Gastrocnemius medialis (tissue), 4 donors: ENCODE results near the gene SCP2. TPM values are rescaled to one million over a fixed set of nuclear protein-coding genes. Genes with fewer than 3 reads are reported as not detected.
A peak's percentile ranks its signal among the peaks of the same experiment; 100 is the strongest.

ENCODE experiments used
- ATAC-seq, 2 donors: fragments of 150-250 bp; one replicate each; pipeline ENCODE4 v1.9.1; 2016
- DNase-seq, 2 donors: peaks; one replicate each; pipeline ENCODE4 v3.0.0-alpha.2; 2019
- H3K27ac ChIP-seq, 4 donors: fragments of 200-600 bp; sonication (generic); 1 replicate in 1 of 4; 2 replicates in 3 of 4; pipeline ENCODE4 v1.5.1; 2016 to 2018; ENCODE audit warnings: mild to moderate bottlenecking in 2 of 4, moderate library complexity in 1 of 4
- H3K27me3 ChIP-seq, 3 donors: fragments of 200-600 bp; sonication (generic) in 2 of 3; 1 replicate in 1 of 3; 2 replicates in 2 of 3; pipeline versions ENCODE4 v1.5.1 to v1.6.0; 2016 to 2019; ENCODE audit warnings: mild to moderate bottlenecking in 1 of 3, moderate library complexity in 1 of 3
- H3K36me3 ChIP-seq, 2 donors: fragments of 200-600 bp; sonication (generic) in 1 of 2; one replicate each; pipeline ENCODE4 v1.5.1; 2017 to 2018
- H3K4me1 ChIP-seq, 2 donors: fragments of 200-600 bp; sonication (generic) in 1 of 2; one replicate each; pipeline ENCODE4 v1.5.1; 2016 to 2017; ENCODE audit warnings: mild to moderate bottlenecking in 2 of 2
- H3K4me3 ChIP-seq, 4 donors: fragments of 200-600 bp; sonication (generic) in 3 of 4; 1 replicate in 1 of 4; 2 replicates in 3 of 4; pipeline ENCODE4 v1.5.1; 2016 to 2019; ENCODE audit warnings: mild to moderate bottlenecking in 2 of 4
- H3K9me3 ChIP-seq, 3 donors: fragments of 200-600 bp; sonication (generic) in 2 of 3; 1 replicate in 1 of 3; 2 replicates in 2 of 3; pipeline ENCODE4 v1.5.1; 2016 to 2019
- CTCF ChIP-seq, 5 experiments: fragments of 450-650 bp in 3 of 5; fragments of 200-600 bp in 2 of 5; sonication (generic) in 2 of 5; IDR thresholded peaks in 4 of 5; conservative IDR thresholded peaks in 1 of 5; 1 replicate in 4 of 5; 2 replicates in 1 of 5; pipeline ENCODE4 v1.5.1; 2016 to 2019; ENCODE audit warnings: antibody characterized with exemption in 5 of 5, mild to moderate bottlenecking in 3 of 5, moderate library complexity in 3 of 5
- POLR2A ChIP-seq, 2 donors: fragments of 450-650 bp; IDR thresholded peaks; one replicate each; pipeline ENCODE4 v1.6.1; 2017; ENCODE audit warnings: antibody characterized with exemption in 2 of 2, mild to moderate bottlenecking in 2 of 2, moderate library complexity in 2 of 2
- in situ Hi-C, 4 donors: fragments of 200-750 bp; cut with MboI; loops; one replicate each; pipeline versions ENCODE4 v1.15.0 to v1.8.0; 2017; ENCODE audit warnings: low sequenced_read_pairs in 4 of 4
- intact Hi-C: fragments of 100-400 bp; cut with DNase I; formaldehyde crosslinking; loops from one replicate; pipeline ENCODE4 v1.15.1; 2023; ENCODE audit warnings: low total_unique reads
- total RNA-seq, 4 donors: library from RNA; depleted of rRNA; stranded (reverse); fragments of >200 nt; gene quantifications; one replicate each; pipeline versions ENCODE4 v1.1.0 to v1.2.3, GENCODE V29; 2016

The SCP2 gene
- total RNA-seq, 4 donors from 2014 or later = 44.6 to 75.4 (median 61.1) TPM

GRCh38 chr1:53014791-53015507 is 87.9 kb downstream of the SCP2 start:
- TF ChIP-seq POLR2A (IDR thresholded peaks at IDR 0.05) (no peak), CTCF (IDR thresholded peaks at IDR 0.05 in 4 of 5, conservative IDR thresholded peaks at IDR 0.05 in 1 of 5) (no peak)
- ATAC-seq = peak; percentile 96 to 97
- intact Hi-C loops = no loop called here

GRCh38 chr1:53015508-53015860 is 88.4 kb downstream of the SCP2 start:
- Histone ChIP-seq H3K4me1 (peaks cover 11 to 16% of the 10 kb centered on the region in 2 donors), H3K36me3 (no peaks in the 10 kb centered on the region), H3K27ac (peak overlapping the region in 3 of 4 donors; percentile 57 to 69 (median 60)), H3K9me3 (no peaks in the 10 kb centered on the region), H3K27me3 (no peaks in the 10 kb centered on the region), H3K4me3 (peak overlapping the region; percentile 54 to 64 (median 59))
- TF ChIP-seq POLR2A (IDR thresholded peaks at IDR 0.05) = no peak
- TF ChIP-seq CTCF (IDR thresholded peaks at IDR 0.05 in 4 of 5, conservative IDR thresholded peaks at IDR 0.05 in 1 of 5) = no peak
- ATAC-seq (no peak), DNase-seq (no peak)
- in situ Hi-C loops (no loop called here), intact Hi-C loops (no loop called here)

More at GRCh38 chr1:53014791-53015507, 87.9 kb downstream of the SCP2 start:
- peaks cover 11 to 16% of the 10 kb centered on the region in 2 donors for H3K4me1 ChIP-seq
- peak; percentile 25 to 64 for DNase-seq
- H3K36me3 ChIP-seq = no peaks in the 10 kb centered on the region
- in situ Hi-C loops = no loop called here
- peak overlapping the region; percentile 57 to 69 (median 58) for H3K27ac ChIP-seq
- H3K27me3 ChIP-seq = no peaks in the 10 kb centered on the region
- H3K4me3 ChIP-seq = peak overlapping the region; percentile 54 to 64 (median 59)
- no peaks in the 10 kb centered on the region for H3K9me3 ChIP-seq

GRCh38 chr1:53016705-53017104 is 89.6 kb downstream of the SCP2 start:
- Histone ChIP-seq H3K27me3 (no peaks in the 10 kb centered on the region), H3K27ac (no peak overlapping the region), H3K36me3 (no peaks in the 10 kb centered on the region), H3K4me1 (peaks cover 11 to 16% of the 10 kb centered on the region in 2 donors), H3K4me3 (no peak overlapping the region), H3K9me3 (no peaks in the 10 kb centered on the region)
- intact Hi-C loops = no loop called here
- in situ Hi-C loops = no loop called here
- DNase-seq = no peak
- no peak for ATAC-seq
- TF ChIP-seq POLR2A (IDR thresholded peaks at IDR 0.05) = no peak
- TF ChIP-seq CTCF (IDR thresholded peaks at IDR 0.05 in 4 of 5, conservative IDR thresholded peaks at IDR 0.05 in 1 of 5) = no peak

- H3K27me3 ChIP-seq = no peaks in the 10 kb centered on the region
- H3K27ac ChIP-seq = no peak overlapping the region
- peaks cover 12 to 24% of the 10 kb centered on the region in 2 donors for H3K4me1 ChIP-seq
- intact Hi-C loops (no loop called here), in situ Hi-C loops (no loop called here)
- no peaks in the 10 kb centered on the region for H3K36me3 ChIP-seq
- DNase-seq (no peak), ATAC-seq (no peak)
- no peaks in the 10 kb centered on the region for H3K9me3 ChIP-seq
- TF ChIP-seq CTCF (IDR thresholded peaks at IDR 0.05 in 4 of 5, conservative IDR thresholded peaks at IDR 0.05 in 1 of 5) (no peak), POLR2A (IDR thresholded peaks at IDR 0.05) (no peak)
- H3K4me3 ChIP-seq = no peak overlapping the region
These were observed 93.5 kb downstream of the SCP2 start for GRCh38 chr1:53020588-53020987.
